GM15510 (cell line): Measurements from ENCODE around the gene CDKL5.

Source experiments
- POLR2A ChIP-seq: IDR thresholded peaks from 3 replicates; pipeline ENCODE4 v1.6.1; 2011; ENCODE audit warnings: borderline replicate concordance; ENCODE audit not compliant: insufficient read length; ENCODE audit errors: extremely low read depth

Gene CDKL5

GRCh38 chrX:18436017-18436416, 10.6 kb downstream of the CDKL5 start:
- TF ChIP-seq POLR2A, result no peak

DNA sequence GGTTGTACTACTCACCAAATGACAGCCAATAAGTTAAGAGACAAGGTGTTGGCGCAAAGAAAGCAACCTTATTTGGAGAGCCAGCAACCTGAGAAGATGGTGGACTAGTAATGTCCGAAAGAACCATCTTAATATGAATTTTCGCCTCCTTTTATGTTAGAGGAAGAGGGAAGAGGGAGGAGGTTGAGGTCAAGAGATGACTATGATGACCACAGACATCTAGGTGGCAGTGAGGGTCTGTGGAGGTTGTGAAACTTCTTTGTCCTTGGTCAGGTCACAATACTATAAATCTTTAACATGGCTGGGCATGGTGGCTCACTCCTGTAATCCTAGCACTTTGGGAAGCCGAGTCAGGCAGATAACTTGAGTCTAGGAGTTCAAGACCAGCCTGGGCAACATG, 15.4 kb downstream of the CDKL5 start:
- TF ChIP-seq POLR2A, result no peak

- TF ChIP-seq POLR2A, result no peak
Observed at GRCh38 chrX:18441780-18442367, 16.5 kb downstream of the CDKL5 start.

DNA sequence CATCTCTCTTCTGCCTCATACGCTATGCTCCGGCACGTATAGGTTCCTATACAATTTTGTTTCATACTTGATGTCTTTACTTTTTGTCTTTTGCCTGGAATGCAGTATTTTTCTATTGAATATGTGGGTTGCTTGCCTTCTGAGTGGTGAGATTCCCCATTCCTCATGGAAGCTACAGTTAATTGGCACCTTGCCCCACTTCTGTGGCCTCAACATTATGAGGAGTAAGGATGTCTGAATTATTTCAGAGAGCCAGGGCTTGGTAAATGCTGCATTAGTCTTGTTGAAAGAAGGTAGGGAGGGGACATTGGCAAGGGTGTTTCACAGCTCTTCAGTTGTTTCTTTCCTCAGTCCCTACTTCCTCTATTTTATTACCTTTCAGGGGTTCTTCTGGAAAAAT, 23.0 kb downstream of the CDKL5 start:
- no peak for TF ChIP-seq POLR2A

GRCh38 chrX:18449236-18449635, 23.8 kb downstream of the CDKL5 start:
- TF ChIP-seq POLR2A, result no peak

GRCh38 chrX:18455384-18455783, 30.0 kb downstream of the CDKL5 start:
- no peak for TF ChIP-seq POLR2A

DNA sequence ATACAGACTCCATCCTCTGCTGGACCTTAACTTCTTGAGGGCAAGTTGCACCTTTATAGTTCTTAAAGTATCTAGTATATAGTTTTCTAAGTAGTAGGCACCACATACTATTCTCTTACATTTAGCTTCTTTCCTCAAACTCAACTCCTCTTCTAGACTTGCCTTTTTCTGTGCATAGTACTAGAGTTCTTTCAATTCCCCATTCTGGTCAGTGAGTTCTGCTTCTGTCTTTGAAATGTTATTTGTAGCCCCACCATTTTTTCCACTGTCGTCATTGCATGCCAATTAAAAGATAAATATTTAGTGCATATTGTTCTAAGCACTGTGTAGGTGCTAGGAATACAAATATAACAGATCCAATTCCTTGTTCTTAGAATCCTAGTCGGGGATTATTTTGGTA, 31.6 kb downstream of the CDKL5 start:
- no peak for TF ChIP-seq POLR2A

DNA sequence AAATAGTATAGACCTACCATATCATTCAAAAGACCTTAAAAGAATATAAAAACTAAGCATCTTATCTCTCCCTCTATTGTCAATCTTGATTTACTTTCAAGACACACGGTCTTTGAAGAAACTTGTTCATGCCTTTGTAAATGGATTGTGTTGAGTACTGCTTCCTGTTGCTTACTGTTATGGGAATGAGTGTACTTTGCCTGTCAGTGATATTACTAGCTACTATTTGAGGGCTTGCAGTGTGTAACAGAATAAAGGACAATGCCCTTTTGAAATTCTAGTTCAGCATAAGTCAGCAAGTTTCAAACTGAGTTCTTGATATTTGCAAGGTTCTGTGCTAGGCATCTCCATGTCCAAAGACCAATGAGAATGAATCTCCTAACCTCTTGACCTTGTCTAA, 36.0 kb downstream of the CDKL5 start:
- no peak for TF ChIP-seq POLR2A

DNA sequence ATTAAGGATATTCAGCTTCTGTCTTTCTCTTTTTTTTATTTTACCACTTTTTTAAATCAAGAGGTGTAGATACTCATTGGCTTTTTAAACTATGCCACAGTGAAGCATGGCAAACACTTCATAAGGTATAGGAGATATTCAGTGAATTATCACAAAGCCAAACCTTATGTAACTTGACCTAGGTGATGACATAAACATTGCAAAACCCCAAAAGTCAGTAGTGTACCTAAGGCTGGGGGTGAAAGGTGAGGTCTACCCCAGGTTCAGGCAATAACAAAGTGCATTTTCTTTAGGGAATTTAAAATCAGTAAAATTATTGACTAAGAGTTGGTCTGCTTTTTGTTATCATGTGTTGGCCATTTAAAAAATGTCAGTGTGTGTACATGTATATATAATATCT, 39.1 kb downstream of the CDKL5 start:
- no peak for TF ChIP-seq POLR2A

GRCh38 chrX:18465051-18465450, 39.6 kb downstream of the CDKL5 start:
- no peak for TF ChIP-seq POLR2A

DNA sequence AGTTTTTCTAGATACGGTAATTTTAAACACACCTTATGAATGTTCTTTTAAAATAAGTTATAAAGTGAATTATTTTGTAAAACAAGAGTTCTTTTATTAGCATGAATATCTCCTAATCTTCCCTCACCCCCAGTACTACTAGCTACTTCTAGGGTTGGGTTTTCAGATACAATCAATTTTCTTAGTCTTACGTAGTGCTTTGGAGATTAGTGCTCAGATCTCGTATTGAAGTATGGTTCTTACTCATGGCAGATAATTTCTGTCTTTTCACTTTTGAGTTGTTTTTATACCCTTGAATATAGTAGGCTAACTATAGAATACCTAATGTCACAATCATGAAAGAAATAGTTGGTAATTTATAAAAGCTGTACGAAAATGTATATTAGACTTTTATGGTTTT, 43.2 kb downstream of the CDKL5 start:
- no peak for TF ChIP-seq POLR2A

DNA sequence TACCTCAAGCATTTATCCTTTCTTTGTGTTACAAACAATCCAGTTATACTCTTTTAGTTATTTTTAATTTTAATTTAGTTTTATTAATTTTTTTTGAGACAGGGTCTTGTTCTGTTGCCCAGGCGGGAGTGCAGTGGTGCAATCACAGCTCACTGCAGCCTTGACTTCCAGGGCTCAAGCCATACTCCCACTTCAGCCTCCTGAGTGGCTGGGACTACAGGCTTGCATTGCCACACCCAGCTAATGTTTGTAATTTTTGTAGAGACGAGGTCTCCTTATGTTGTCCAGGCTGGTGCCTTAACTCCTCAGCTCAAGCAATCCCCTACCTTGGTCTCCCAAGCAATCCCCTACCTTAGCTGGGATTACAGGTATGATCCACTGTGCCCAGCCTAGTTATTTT, 45.9 kb downstream of the CDKL5 start:
- TF ChIP-seq POLR2A, result no peak

- TF ChIP-seq POLR2A, result no peak
Observed at GRCh38 chrX:18490806-18491555, 65.6 kb downstream of the CDKL5 start.

GRCh38 chrX:18491587-18492340, 66.4 kb downstream of the CDKL5 start:
- no peak for TF ChIP-seq POLR2A

- no peak for TF ChIP-seq POLR2A
Observed at GRCh38 chrX:18534949-18535348, 109.5 kb downstream of the CDKL5 start.

DNA sequence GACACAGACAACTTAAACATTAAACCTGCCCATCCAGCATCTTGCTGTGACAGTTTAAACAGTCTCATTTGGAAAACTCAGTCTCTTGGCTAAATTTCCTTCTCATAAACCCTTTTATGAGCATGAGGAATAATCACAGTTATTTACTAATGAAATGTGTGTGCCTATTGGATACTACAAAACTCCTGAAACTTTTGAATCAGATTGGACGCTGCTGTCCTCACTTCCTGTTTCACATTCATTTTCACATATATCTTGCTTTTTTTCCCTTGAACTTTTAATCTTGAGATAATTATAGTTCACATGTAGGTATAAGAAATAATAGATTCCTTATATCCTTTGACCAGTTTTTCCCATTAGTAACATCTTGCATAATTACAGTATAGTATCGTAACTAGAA, 111.7 kb downstream of the CDKL5 start:
- TF ChIP-seq POLR2A, result no peak
